Stimulated activated naive CD8-positive, alpha-beta T cell treated with anti-CD3 and anti-CD28 coated beads, Interleukin-15, Interleukin-2, amounts not matched to agents 100 ng/mL and 50 ng/mL, for 24 hours (primary cell): ENCODE results near the gene ANKEF1.
A peak's percentile ranks its signal among the peaks of the same experiment; 100 is the strongest.
"Not testable (repeated sequence)": the region's sequence is repeated elsewhere in the genome, so short reads cannot be mapped to it uniquely, and the experiment has no call there.

Source experiments
- H3K27ac Mint-ChIP-seq: one replicate; pipeline ENCODE4 v1.8.0; 2021; ENCODE audit warnings: mild to moderate bottlenecking, mixed read lengths
- H3K27me3 Mint-ChIP-seq: one replicate; pipeline ENCODE4 v1.8.0; 2021; ENCODE audit warnings: mixed read lengths
- H3K36me3 Mint-ChIP-seq: one replicate; pipeline ENCODE4 v1.8.0; 2021; ENCODE audit warnings: low read depth, mixed read lengths
- H3K4me1 Mint-ChIP-seq: one replicate; pipeline ENCODE4 v1.8.0; 2021; ENCODE audit warnings: low read depth, mixed read lengths
- H3K4me3 Mint-ChIP-seq: one replicate; pipeline ENCODE4 v1.8.0; 2021; ENCODE audit warnings: mild to moderate bottlenecking, mixed read lengths
- H3K9me3 Mint-ChIP-seq: one replicate; pipeline ENCODE4 v1.8.0; 2021; ENCODE audit warnings: mixed read lengths

ANKEF1 gene

GRCh38 chr20:10007747-10008146, 27.0 kb upstream of the ANKEF1 start:
- H3K4me3 Mint-ChIP-seq, result no peak overlapping the region

GRCh38 chr20:10012464-10012863, 22.3 kb upstream of the ANKEF1 start:
- Mint-ChIP-seq H3K4me3 (no peak overlapping the region), H3K9me3 (no peaks in the 10 kb centered on the region), H3K27ac (no peak overlapping the region), H3K4me1 (no peaks in the 10 kb centered on the region), H3K36me3 (no peaks in the 10 kb centered on the region), H3K27me3 (peaks cover 16% of the 10 kb centered on the region)

More at GRCh38 chr20:10007747-10008146, 27.0 kb upstream of the ANKEF1 start:
- Mint-ChIP-seq H3K27me3 (peaks cover 15% of the 10 kb centered on the region), H3K4me1 (no peaks in the 10 kb centered on the region), H3K9me3 (no peaks in the 10 kb centered on the region), H3K27ac (no peak overlapping the region), H3K36me3 (no peaks in the 10 kb centered on the region)

GRCh38 chr20:10014431-10014830, 20.4 kb upstream of the ANKEF1 start:
- H3K36me3 Mint-ChIP-seq, result no peaks in the 10 kb centered on the region
- no peaks in the 10 kb centered on the region for H3K9me3 Mint-ChIP-seq
- H3K4me3 Mint-ChIP-seq, result no peak overlapping the region
- peaks cover 11% of the 10 kb centered on the region for H3K27me3 Mint-ChIP-seq
- no peak overlapping the region for H3K27ac Mint-ChIP-seq
- H3K4me1 Mint-ChIP-seq, result no peaks in the 10 kb centered on the region

GRCh38 chr20:10020937-10021336, 13.8 kb upstream of the ANKEF1 start:
- H3K27me3 Mint-ChIP-seq, result peaks cover 37% of the 10 kb centered on the region
- no peak overlapping the region for H3K27ac Mint-ChIP-seq
- no peak overlapping the region for H3K4me3 Mint-ChIP-seq
- H3K36me3 Mint-ChIP-seq, result no peaks in the 10 kb centered on the region
- no peaks in the 10 kb centered on the region for H3K9me3 Mint-ChIP-seq
- H3K4me1 Mint-ChIP-seq, result no peaks in the 10 kb centered on the region

- no peaks in the 10 kb centered on the region for H3K4me1 Mint-ChIP-seq
- H3K9me3 Mint-ChIP-seq, result no peaks in the 10 kb centered on the region
- no peak overlapping the region for H3K27ac Mint-ChIP-seq
- H3K4me3 Mint-ChIP-seq, result no peak overlapping the region
- peaks cover 41% of the 10 kb centered on the region for H3K27me3 Mint-ChIP-seq
- no peaks in the 10 kb centered on the region for H3K36me3 Mint-ChIP-seq
Measured at GRCh38 chr20:10022625-10023024, 12.2 kb upstream of the ANKEF1 start.

- Mint-ChIP-seq H3K27me3 (peaks cover 48% of the 10 kb centered on the region), H3K36me3 (no peaks in the 10 kb centered on the region), H3K4me3 (no peak overlapping the region), H3K27ac (no peak overlapping the region), H3K4me1 (no peaks in the 10 kb centered on the region), H3K9me3 (no peaks in the 10 kb centered on the region)
Measured at GRCh38 chr20:10023911-10024310, 10.9 kb upstream of the ANKEF1 start.

- H3K9me3 Mint-ChIP-seq, H3K4me3 Mint-ChIP-seq, H3K36me3 Mint-ChIP-seq, H3K27ac Mint-ChIP-seq, H3K4me1 Mint-ChIP-seq: not testable (repeated sequence)
- H3K27me3 Mint-ChIP-seq, result peaks cover 25% of the 10 kb centered on the region
Measured at GRCh38 chr20:10031451-10032215, 3.2 kb upstream of the ANKEF1 start.

- not testable (repeated sequence) for H3K27ac Mint-ChIP-seq, H3K4me3 Mint-ChIP-seq, H3K36me3 Mint-ChIP-seq, H3K4me1 Mint-ChIP-seq, H3K9me3 Mint-ChIP-seq
- peaks cover 21% of the 10 kb centered on the region for H3K27me3 Mint-ChIP-seq
Measured at GRCh38 chr20:10032269-10032668, 2.5 kb upstream of the ANKEF1 start.

GRCh38 chr20:10033905-10034650, 709 bp upstream of the ANKEF1 start:
- Mint-ChIP-seq H3K4me1 (peaks cover 4% of the 10 kb centered on the region), H3K36me3 (no peaks in the 10 kb centered on the region), H3K9me3 (no peaks in the 10 kb centered on the region), H3K4me3 (peak overlapping the region; percentile 39), H3K27me3 (peaks cover 12% of the 10 kb centered on the region), H3K27ac (no peak overlapping the region)

- not testable (repeated sequence) for H3K36me3 Mint-ChIP-seq, H3K27ac Mint-ChIP-seq, H3K9me3 Mint-ChIP-seq, H3K4me1 Mint-ChIP-seq, H3K27me3 Mint-ChIP-seq, H3K4me3 Mint-ChIP-seq
Measured at GRCh38 chr20:10036321-10036720, 1.5 kb downstream of the ANKEF1 start.

GRCh38 chr20:10040070-10040975, 5.5 kb downstream of the ANKEF1 start:
- H3K27ac Mint-ChIP-seq, result no peak overlapping the region
- peaks cover 10% of the 10 kb centered on the region for H3K4me1 Mint-ChIP-seq
- peaks cover 7% of the 10 kb centered on the region for H3K36me3 Mint-ChIP-seq
- no peaks in the 10 kb centered on the region for H3K9me3 Mint-ChIP-seq
- no peaks in the 10 kb centered on the region for H3K27me3 Mint-ChIP-seq
- no peak overlapping the region for H3K4me3 Mint-ChIP-seq

GRCh38 chr20:10042086-10042485, 7.3 kb downstream of the ANKEF1 start:
- Mint-ChIP-seq H3K4me1 (peaks cover 7% of the 10 kb centered on the region), H3K4me3 (no peak overlapping the region), H3K27me3 (no peaks in the 10 kb centered on the region), H3K9me3 (no peaks in the 10 kb centered on the region), H3K36me3 (peaks cover 7% of the 10 kb centered on the region), H3K27ac (no peak overlapping the region)

- H3K4me1 Mint-ChIP-seq, result no peaks in the 10 kb centered on the region
- no peaks in the 10 kb centered on the region for H3K9me3 Mint-ChIP-seq
- no peak overlapping the region for H3K27ac Mint-ChIP-seq
- no peak overlapping the region for H3K4me3 Mint-ChIP-seq
- H3K27me3 Mint-ChIP-seq, result no peaks in the 10 kb centered on the region
- peaks cover 7% of the 10 kb centered on the region for H3K36me3 Mint-ChIP-seq
Measured at GRCh38 chr20:10047427-10047826, 12.6 kb downstream of the ANKEF1 start.

- Mint-ChIP-seq H3K4me3 (no peak overlapping the region), H3K36me3 (peaks cover 8% of the 10 kb centered on the region), H3K27ac (no peak overlapping the region), H3K27me3 (no peaks in the 10 kb centered on the region), H3K9me3 (no peaks in the 10 kb centered on the region), H3K4me1 (no peaks in the 10 kb centered on the region)
Measured at GRCh38 chr20:10051185-10051584, 16.4 kb downstream of the ANKEF1 start.

GRCh38 chr20:10059006-10059405, 24.2 kb downstream of the ANKEF1 start:
- H3K4me3 Mint-ChIP-seq, result no peak overlapping the region
- H3K27me3 Mint-ChIP-seq, result peaks cover 4% of the 10 kb centered on the region
- peaks cover 11% of the 10 kb centered on the region for H3K36me3 Mint-ChIP-seq
- H3K27ac Mint-ChIP-seq, result no peak overlapping the region
- H3K9me3 Mint-ChIP-seq, result no peaks in the 10 kb centered on the region
- no peaks in the 10 kb centered on the region for H3K4me1 Mint-ChIP-seq
